Loucy (cell line): Measurements from ENCODE around the gene KANSL1L.

Source experiments
- EZH2phosphoT487 ChIP-seq: fragments of 200-600 bp; IDR thresholded peaks from 2 replicates; pipeline ENCODE4 v1.6.1; 2018; ENCODE audit warnings: antibody characterized with exemption, mild to moderate bottlenecking, moderate library complexity, borderline replicate concordance
- TF ChIP-seq, protein P1 (sequence below): fragments of 200-600 bp; sonication (generic); conservative IDR thresholded peaks from 2 replicates; pipeline ENCODE4 v1.5.1; 2014; ENCODE audit warnings: mild to moderate bottlenecking, antibody characterized with exemption, low read length

DNA sequence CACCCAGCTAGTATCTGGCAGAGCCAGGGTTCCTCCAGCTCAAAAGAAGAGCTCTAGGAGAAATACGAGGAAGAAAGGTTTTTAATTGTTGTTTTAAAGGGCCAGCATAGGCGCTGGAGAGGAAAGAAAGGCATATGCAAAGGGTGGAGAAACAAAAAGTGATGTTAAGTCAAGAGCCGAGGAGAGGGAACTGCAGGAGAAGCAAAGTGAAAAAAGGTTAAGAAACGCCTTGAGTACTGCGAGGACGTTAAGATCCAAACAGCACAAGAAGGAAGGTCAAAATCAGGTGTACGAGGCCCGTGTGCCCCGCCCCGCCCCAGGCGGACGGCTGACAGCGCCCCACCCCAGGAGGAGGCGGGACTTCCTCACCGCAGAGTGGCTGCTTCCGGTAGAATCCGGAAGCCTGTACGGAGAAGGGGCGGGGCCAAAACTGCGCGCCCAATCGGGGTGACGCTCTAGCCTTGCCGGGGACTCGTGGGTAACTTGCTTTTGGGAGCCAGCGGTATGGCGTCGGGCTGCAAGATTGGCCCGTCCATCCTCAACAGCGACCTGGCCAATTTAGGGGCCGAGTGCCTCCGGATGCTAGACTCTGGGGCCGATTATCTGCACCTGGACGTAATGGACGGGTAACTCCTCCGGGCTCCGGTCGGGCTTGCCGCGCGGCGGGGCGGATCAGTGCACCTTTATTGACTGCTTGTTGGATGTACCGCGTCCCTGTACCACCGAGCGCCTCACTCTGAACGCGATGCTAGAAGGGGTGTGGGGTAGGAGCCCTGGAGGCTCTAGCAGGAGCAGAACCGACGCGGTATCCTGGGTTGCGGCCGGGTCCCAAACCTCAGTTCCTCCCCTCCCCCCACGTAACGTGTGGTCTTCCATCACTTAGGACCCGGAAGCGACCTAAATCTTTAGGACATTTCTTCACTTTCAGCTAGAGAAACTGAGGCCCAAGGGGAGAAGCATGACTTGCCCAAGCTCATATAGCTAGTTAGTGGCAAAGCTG lies 168.8 kb downstream of the KANSL1L start, which contains the start of gene RPE:
- no peak for TF ChIP-seq EZH2phosphoT487
- TF ChIP-seq, protein P1, sequence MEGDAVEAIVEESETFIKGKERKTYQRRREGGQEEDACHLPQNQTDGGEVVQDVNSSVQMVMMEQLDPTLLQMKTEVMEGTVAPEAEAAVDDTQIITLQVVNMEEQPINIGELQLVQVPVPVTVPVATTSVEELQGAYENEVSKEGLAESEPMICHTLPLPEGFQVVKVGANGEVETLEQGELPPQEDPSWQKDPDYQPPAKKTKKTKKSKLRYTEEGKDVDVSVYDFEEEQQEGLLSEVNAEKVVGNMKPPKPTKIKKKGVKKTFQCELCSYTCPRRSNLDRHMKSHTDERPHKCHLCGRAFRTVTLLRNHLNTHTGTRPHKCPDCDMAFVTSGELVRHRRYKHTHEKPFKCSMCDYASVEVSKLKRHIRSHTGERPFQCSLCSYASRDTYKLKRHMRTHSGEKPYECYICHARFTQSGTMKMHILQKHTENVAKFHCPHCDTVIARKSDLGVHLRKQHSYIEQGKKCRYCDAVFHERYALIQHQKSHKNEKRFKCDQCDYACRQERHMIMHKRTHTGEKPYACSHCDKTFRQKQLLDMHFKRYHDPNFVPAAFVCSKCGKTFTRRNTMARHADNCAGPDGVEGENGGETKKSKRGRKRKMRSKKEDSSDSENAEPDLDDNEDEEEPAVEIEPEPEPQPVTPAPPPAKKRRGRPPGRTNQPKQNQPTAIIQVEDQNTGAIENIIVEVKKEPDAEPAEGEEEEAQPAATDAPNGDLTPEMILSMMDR, result no peak
